Measurements from ENCODE around the gene SERPINE2.

The SERPINE2 gene

GRCh38 chr2:223936862-223937326 is 102.2 kb downstream of the SERPINE2 start:
- DNase-seq, result no peak

GRCh38 chr2:223935459-223936125 is 103.5 kb downstream of the SERPINE2 start:
- no peak for DNase-seq

GRCh38 chr2:223934870-223935269 is 104.2 kb downstream of the SERPINE2 start:
- no peak for DNase-seq

GRCh38 chr2:223932816-223933800 is 106.0 kb downstream of the SERPINE2 start:
- DNase-seq, result no peak

GRCh38 chr2:223930103-223930976 is 108.7 kb downstream of the SERPINE2 start:
- no peak for DNase-seq

GRCh38 chr2:223929571-223930102 is 109.4 kb downstream of the SERPINE2 start:
- peak; percentile 25 for DNase-seq

GRCh38 chr2:223928113-223929006 is 110.7 kb downstream of the SERPINE2 start:
- no peak for DNase-seq

- no peak for DNase-seq
Observed at GRCh38 chr2:223925106-223925505, 114.0 kb downstream of the SERPINE2 start.

Data from activated CD4-positive, alpha-beta T cell treated with anti-CD3 and anti-CD28 coated beads for 48 hours (primary cell).